GM18526 (cell line): ENCODE measurements around the gene ZCCHC17.

ENCODE experiments used
- POLR2A ChIP-seq: IDR thresholded peaks from 3 replicates; pipeline ENCODE4 v1.6.1; 2011; ENCODE audit not compliant: insufficient read length; ENCODE audit errors: extremely low read depth

The ZCCHC17 gene

GRCh38 chr1:31296486-31297276 lies at the start of gene ZCCHC17, which contains the start of gene SNRNP40:
ZCCHC17 (plus strand) TSS chr1:31297032; CDS start chr1:31310099, 13,067 bp downstream.
SNRNP40 (minus strand) TSS chr1:31296788; CDS start chr1:31296751, 37 bp downstream.
- TF ChIP-seq POLR2A = peak; percentile 92

- no peak for TF ChIP-seq POLR2A
Measured at GRCh38 chr1:31248276-31248675, 48.6 kb upstream of the ZCCHC17 start.

GRCh38 chr1:31249854-31250253 lies 47.0 kb upstream of the ZCCHC17 start:
- TF ChIP-seq POLR2A = no peak

GRCh38 chr1:31257213-31257612 lies 39.6 kb upstream of the ZCCHC17 start:
- no peak for TF ChIP-seq POLR2A

- TF ChIP-seq POLR2A = no peak
Measured at GRCh38 chr1:31258581-31258980, 38.3 kb upstream of the ZCCHC17 start.

GRCh38 chr1:31259746-31260145 lies 37.1 kb upstream of the ZCCHC17 start:
- TF ChIP-seq POLR2A = no peak

GRCh38 chr1:31261916-31262315 lies 34.9 kb upstream of the ZCCHC17 start:
- no peak for TF ChIP-seq POLR2A

- no peak for TF ChIP-seq POLR2A
Measured at GRCh38 chr1:31263408-31263807, 33.4 kb upstream of the ZCCHC17 start.

- no peak for TF ChIP-seq POLR2A
Measured at GRCh38 chr1:31264790-31265386, 31.9 kb upstream of the ZCCHC17 start.

GRCh38 chr1:31266547-31266946 lies 30.3 kb upstream of the ZCCHC17 start:
- TF ChIP-seq POLR2A = no peak

GRCh38 chr1:31272369-31272768 lies 24.5 kb upstream of the ZCCHC17 start:
- TF ChIP-seq POLR2A = no peak

- no peak for TF ChIP-seq POLR2A
Measured at GRCh38 chr1:31273619-31274018, 23.2 kb upstream of the ZCCHC17 start.

GRCh38 chr1:31289021-31289420 lies 7.8 kb upstream of the ZCCHC17 start:
- TF ChIP-seq POLR2A = no peak

- no peak for TF ChIP-seq POLR2A
Measured at GRCh38 chr1:31295874-31296485, 852 bp upstream of the ZCCHC17 start.

- TF ChIP-seq POLR2A = no peak
Measured at GRCh38 chr1:31297277-31298247, 730 bp downstream of the ZCCHC17 start.
